ENCODE data around the gene MYL10.
"Not testable (repeated sequence)": the region's sequence is repeated elsewhere in the genome, so short reads cannot be mapped to it uniquely, and the experiment has no call there.

MYL10 gene

DNA sequence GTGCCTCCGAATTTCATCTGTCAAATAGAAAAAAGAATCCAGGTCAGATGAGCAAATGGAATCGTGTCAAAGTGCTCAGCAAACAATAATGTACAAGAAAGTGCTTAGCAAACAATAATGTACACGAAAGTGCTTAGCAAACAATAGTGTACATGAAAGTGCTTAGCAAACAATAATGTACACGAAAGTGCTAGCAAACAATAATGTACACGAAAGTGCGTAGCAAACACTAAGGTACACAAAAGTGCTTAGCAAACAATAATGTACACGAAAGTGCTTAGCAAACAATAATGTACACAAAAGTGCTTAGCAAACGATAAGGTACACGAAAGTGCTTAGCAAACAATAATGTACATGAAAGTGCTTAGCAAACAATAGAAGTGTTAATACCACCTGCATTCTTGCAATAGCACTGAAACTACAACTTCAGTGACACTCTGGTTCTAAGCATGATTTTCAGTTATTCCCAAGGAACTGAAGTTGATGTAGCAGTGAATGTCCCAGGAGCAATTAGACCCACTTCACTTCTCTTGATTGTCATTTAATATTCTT lies 33.4 kb upstream of the MYL10 start:
- H3K36me3 ChIP-seq (ENCODE audit: control insufficient read depth, insufficient read depth, low read length), result no peaks in the 10 kb centered on the region
- H3K4me1 ChIP-seq, result no peaks in the 10 kb centered on the region
- TF ChIP-seq, protein P1, sequence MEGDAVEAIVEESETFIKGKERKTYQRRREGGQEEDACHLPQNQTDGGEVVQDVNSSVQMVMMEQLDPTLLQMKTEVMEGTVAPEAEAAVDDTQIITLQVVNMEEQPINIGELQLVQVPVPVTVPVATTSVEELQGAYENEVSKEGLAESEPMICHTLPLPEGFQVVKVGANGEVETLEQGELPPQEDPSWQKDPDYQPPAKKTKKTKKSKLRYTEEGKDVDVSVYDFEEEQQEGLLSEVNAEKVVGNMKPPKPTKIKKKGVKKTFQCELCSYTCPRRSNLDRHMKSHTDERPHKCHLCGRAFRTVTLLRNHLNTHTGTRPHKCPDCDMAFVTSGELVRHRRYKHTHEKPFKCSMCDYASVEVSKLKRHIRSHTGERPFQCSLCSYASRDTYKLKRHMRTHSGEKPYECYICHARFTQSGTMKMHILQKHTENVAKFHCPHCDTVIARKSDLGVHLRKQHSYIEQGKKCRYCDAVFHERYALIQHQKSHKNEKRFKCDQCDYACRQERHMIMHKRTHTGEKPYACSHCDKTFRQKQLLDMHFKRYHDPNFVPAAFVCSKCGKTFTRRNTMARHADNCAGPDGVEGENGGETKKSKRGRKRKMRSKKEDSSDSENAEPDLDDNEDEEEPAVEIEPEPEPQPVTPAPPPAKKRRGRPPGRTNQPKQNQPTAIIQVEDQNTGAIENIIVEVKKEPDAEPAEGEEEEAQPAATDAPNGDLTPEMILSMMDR (IDR thresholded peaks at IDR 0.05), result no peak
- no peak overlapping the region for H3K9ac ChIP-seq
- no peak overlapping the region for H3K4me2 ChIP-seq (ENCODE audit: low read length)
- no peaks in the 10 kb centered on the region for H3K27me3 ChIP-seq (ENCODE audit: control insufficient read depth, insufficient read depth, low read length)
- no peak overlapping the region for H3K27ac ChIP-seq
- H3K9me3 ChIP-seq (ENCODE audit: control insufficient read depth, low read length), result no peaks in the 10 kb centered on the region
- no peak overlapping the region for H3K4me3 ChIP-seq (ENCODE audit: low read depth, low read length)
- no peak overlapping the region for H2AFZ ChIP-seq
- no peaks in the 10 kb centered on the region for H3K79me2 ChIP-seq

DNA sequence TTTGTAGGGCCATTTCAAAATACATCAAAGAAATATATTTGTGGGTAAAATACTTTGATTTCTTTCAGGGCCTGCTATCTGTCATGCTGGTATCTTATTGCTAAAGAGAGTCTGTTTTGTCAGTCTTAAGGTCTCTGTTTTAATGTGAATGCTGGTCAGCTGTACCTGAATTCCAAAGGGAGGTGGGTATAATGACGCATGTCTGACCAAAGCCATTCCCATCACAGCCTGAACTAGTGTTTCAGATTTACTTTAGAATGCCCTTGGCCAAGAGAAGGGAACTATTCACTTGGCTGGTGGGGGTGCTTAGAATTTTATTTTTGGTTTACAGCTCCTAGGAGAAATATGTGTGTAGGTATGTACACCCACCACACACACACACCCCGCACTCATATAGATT lies 30.6 kb upstream of the MYL10 start:
- Histone ChIP-seq H3K27me3 (ENCODE audit: control insufficient read depth, insufficient read depth, low read length) (no peaks in the 10 kb centered on the region), H2AFZ (no peak overlapping the region), H3K4me1 (no peaks in the 10 kb centered on the region), H3K4me2 (ENCODE audit: low read length) (no peak overlapping the region), H3K4me3 (ENCODE audit: low read depth, low read length) (no peak overlapping the region), H3K9ac (no peak overlapping the region), H3K36me3 (ENCODE audit: control insufficient read depth, insufficient read depth, low read length) (no peaks in the 10 kb centered on the region), H3K79me2 (no peaks in the 10 kb centered on the region), H3K9me3 (ENCODE audit: control insufficient read depth, low read length) (no peaks in the 10 kb centered on the region), H3K27ac (no peak overlapping the region)
- TF ChIP-seq, protein P1 (IDR thresholded peaks at IDR 0.05), result no peak

DNA sequence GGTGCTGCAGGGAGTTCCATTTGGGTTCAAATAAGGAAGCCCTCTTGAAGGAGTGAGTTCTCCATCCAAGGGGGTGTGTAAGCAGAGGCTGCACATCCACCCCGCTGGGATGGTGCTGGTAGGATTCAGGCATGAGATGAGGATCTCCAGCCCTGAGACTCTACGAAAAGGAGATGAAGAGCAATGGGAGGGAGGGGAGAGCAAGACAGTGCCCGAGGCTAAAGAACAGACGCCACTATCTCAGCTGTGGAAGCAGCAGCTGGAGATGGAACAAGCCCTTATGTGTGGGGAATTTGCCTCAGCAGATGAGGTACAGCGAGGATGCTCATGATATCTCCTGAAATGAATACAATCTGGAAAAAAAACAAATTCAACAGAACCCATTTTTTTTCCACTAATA lies 28.1 kb upstream of the MYL10 start:
- Histone ChIP-seq H2AFZ (no peak overlapping the region), H3K9ac (no peak overlapping the region), H3K79me2 (no peaks in the 10 kb centered on the region), H3K9me3 (ENCODE audit: control insufficient read depth, low read length) (no peaks in the 10 kb centered on the region), H3K4me2 (ENCODE audit: low read length) (no peak overlapping the region), H3K4me3 (ENCODE audit: low read depth, low read length) (no peak overlapping the region), H3K36me3 (ENCODE audit: control insufficient read depth, insufficient read depth, low read length) (no peaks in the 10 kb centered on the region), H3K4me1 (no peaks in the 10 kb centered on the region), H3K27ac (no peak overlapping the region), H3K27me3 (ENCODE audit: control insufficient read depth, insufficient read depth, low read length) (no peaks in the 10 kb centered on the region)
- TF ChIP-seq, protein P1 (IDR thresholded peaks at IDR 0.05), result no peak

DNA sequence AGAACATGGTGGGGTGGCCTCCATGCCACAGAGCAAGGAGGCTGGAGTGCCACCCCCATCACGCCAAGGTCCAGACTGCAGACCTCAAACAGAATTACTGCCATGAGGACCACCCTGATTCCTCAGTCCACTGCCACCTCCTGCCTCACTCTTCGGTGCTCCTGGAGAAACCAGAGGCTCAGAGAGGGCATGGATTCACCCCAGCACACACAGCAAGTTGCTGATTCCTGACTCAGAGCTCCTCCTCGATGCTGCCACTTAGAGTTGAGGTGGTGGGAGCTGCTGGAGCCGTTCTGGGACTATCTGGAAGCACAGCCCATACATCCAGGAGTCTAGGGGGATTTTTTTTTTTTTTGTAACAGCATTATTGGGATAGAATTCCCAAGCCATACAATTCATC lies 22.0 kb upstream of the MYL10 start:
- H3K4me2 ChIP-seq (ENCODE audit: low read length), result no peak overlapping the region
- no peak overlapping the region for H3K27ac ChIP-seq
- H3K36me3 ChIP-seq (ENCODE audit: control insufficient read depth, insufficient read depth, low read length), result no peaks in the 10 kb centered on the region
- H3K79me2 ChIP-seq, result no peaks in the 10 kb centered on the region
- H3K4me1 ChIP-seq, result no peaks in the 10 kb centered on the region
- no peaks in the 10 kb centered on the region for H3K9me3 ChIP-seq (ENCODE audit: control insufficient read depth, low read length)
- no peaks in the 10 kb centered on the region for H3K27me3 ChIP-seq (ENCODE audit: control insufficient read depth, insufficient read depth, low read length)
- TF ChIP-seq, protein P1 (IDR thresholded peaks at IDR 0.05), result no peak
- no peak overlapping the region for H2AFZ ChIP-seq
- no peak overlapping the region for H3K4me3 ChIP-seq (ENCODE audit: low read depth, low read length)
- H3K9ac ChIP-seq, result no peak overlapping the region

DNA sequence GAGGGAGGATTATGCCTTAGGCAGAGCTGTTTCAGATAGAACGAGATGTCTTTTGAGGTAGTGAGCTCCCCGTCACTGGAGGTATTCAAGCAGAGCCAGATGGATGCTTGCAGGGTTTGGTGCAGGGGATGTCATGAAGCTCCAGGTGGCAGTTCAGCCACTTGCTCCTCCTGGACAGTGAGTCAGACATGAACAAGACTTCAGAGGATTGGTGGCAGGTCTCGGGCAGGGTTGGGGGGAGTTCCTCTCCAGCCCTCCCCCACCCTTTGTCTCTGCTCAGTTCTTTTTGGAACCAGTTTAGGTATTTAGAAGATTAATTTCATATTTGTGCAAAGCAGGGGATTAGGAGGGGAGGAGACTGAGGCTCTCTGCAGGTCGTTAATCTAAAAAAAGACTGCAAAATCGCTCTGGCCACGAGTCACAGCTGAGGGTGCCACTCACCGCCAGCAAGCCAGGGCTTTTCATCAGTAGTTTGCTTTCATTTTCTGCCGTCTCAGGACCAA lies 21.5 kb upstream of the MYL10 start:
- Histone ChIP-seq H2AFZ (no peak overlapping the region), H3K9ac (no peak overlapping the region), H3K4me1 (no peaks in the 10 kb centered on the region), H3K27me3 (ENCODE audit: control insufficient read depth, insufficient read depth, low read length) (no peaks in the 10 kb centered on the region), H3K9me3 (ENCODE audit: control insufficient read depth, low read length) (no peaks in the 10 kb centered on the region), H3K79me2 (no peaks in the 10 kb centered on the region), H3K4me2 (ENCODE audit: low read length) (no peak overlapping the region), H3K4me3 (ENCODE audit: low read depth, low read length) (no peak overlapping the region), H3K27ac (no peak overlapping the region), H3K36me3 (ENCODE audit: control insufficient read depth, insufficient read depth, low read length) (no peaks in the 10 kb centered on the region)
- TF ChIP-seq, protein P1 (IDR thresholded peaks at IDR 0.05), result no peak

DNA sequence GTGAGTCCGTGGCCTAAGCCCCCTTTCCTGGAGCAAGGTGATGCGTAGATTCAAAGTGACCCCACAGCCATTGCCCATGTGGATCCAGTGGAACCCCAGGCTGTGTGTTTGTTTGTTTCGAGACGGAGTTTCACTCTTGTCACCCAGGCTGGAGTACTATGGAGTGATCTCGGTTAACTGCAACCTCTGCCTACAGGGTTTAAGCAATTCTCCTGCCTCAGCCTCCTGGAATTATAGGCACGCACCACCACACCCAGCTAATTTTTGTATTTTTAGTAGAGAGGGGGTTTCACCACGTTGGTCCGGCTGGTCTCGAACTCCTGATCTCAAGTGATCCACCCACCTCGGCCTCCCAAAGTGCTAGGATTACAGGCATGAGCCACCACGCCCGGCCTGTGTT lies 18.8 kb upstream of the MYL10 start:
- not testable (repeated sequence) for H3K27me3 ChIP-seq (ENCODE audit: control insufficient read depth, insufficient read depth, low read length); H3K79me2 ChIP-seq; H3K4me2 ChIP-seq (ENCODE audit: low read length)

More for the DNA sequence above, 18.8 kb upstream of the MYL10 start:
- not testable (repeated sequence) for H3K4me1 ChIP-seq; H3K27ac ChIP-seq; H3K9ac ChIP-seq; H2AFZ ChIP-seq; H3K36me3 ChIP-seq (ENCODE audit: control insufficient read depth, insufficient read depth, low read length); H3K4me3 ChIP-seq (ENCODE audit: low read depth, low read length); H3K9me3 ChIP-seq (ENCODE audit: control insufficient read depth, low read length)

Data from parathyroid adenoma (tissue), 2 donors.